PC-9 (cell line): ENCODE measurements around the gene MB. TPM values are rescaled to one million over a fixed set of nuclear protein-coding genes. Genes with fewer than 3 reads are reported as not detected.
A peak's percentile ranks its signal among the peaks of the same experiment; 100 is the strongest.

Experiments used
- BruUV-seq: library from RNA; stranded (reverse); fragments of 400-500 nt; replicated peaks from 2 replicates; lab custom pipeline; 2021; lab: Mats Ljungman, UMichigan
- CTCF ChIA-PET: fragments of 300-600 bp; sonication (Branson Sonifier 250); formaldehyde crosslinking; loops from one replicate; lab custom pipeline; 2022; ENCODE audit warnings: antibody characterized with exemption; lab: Charles Lee
- POLR2A ChIA-PET: fragments of 300-600 bp; sonication (Branson Sonifier 250); formaldehyde crosslinking; loops from one replicate; lab custom pipeline; 2022; ENCODE audit warnings: antibody characterized with exemption; ENCODE audit not compliant: unreplicated experiment; lab: Charles Lee
- DNase-seq, 2 experiments: peaks; one replicate each; pipeline versions ENCODE4 v3.0.0 to v3.0.0-alpha.2; 2015 to 2022; ENCODE audit warnings: mixed read lengths in 1 of 2
- H2AFZ ChIP-seq: fragments of 200-600 bp; sonication (generic); 2 replicates; pipeline ENCODE4 v1.8.1; 2017; ENCODE audit warnings: antibody characterized with exemption
- H3F3A ChIP-seq: fragments of 200-600 bp; sonication (generic); 2 replicates; pipeline ENCODE4 v1.8.1; 2017; ENCODE audit warnings: antibody characterized with exemption, mild to moderate bottlenecking, low read depth; ENCODE audit not compliant: insufficient read depth
- H3K27ac ChIP-seq: fragments of 200-600 bp; sonication (generic); 2 replicates; pipeline ENCODE4 v1.6.1; 2016; ENCODE audit warnings: mixed run types
- H3K27me3 ChIP-seq: fragments of 200-600 bp; sonication (generic); 2 replicates; pipeline ENCODE4 v1.6.1; 2016; ENCODE audit warnings: low read depth, mixed run types; ENCODE audit not compliant: insufficient read depth
- H3K36me3 ChIP-seq: fragments of 200-600 bp; sonication (generic); 2 replicates; pipeline ENCODE4 v1.6.1; 2016; ENCODE audit warnings: low read depth, mixed run types
- H3K4me1 ChIP-seq: fragments of 200-600 bp; sonication (generic); replicated peaks from 2 replicates; pipeline ENCODE4 v1.6.1; 2016; ENCODE audit warnings: mixed run types; ENCODE audit not compliant: insufficient read depth
- H3K4me2 ChIP-seq: fragments of 200-600 bp; sonication (generic); 2 replicates; pipeline ENCODE4 v1.6.1; 2017; ENCODE audit warnings: mixed run types
- H3K4me3 ChIP-seq: fragments of 200-600 bp; sonication (generic); 2 replicates; pipeline ENCODE4 v1.6.1; 2016; ENCODE audit warnings: mixed run types
- H3K79me2 ChIP-seq: fragments of 200-600 bp; sonication (generic); 2 replicates; pipeline ENCODE4 v1.6.1; 2017; ENCODE audit warnings: low read depth, mixed run types
- H3K9me2 ChIP-seq: fragments of 200-600 bp; sonication (generic); 2 replicates; pipeline ENCODE4 v1.8.1; 2017; ENCODE audit warnings: mild to moderate bottlenecking; ENCODE audit not compliant: insufficient read depth
- H3K9me3 ChIP-seq: fragments of 200-600 bp; sonication (generic); 2 replicates; pipeline ENCODE4 v1.8.1; 2016; ENCODE audit warnings: low read depth; ENCODE audit not compliant: insufficient read depth
- H4K20me1 ChIP-seq: fragments of 200-600 bp; sonication (generic); 2 replicates; pipeline ENCODE4 v1.8.1; 2017; ENCODE audit not compliant: insufficient read depth
- CTCF ChIP-seq: fragments of 200-600 bp; sonication (generic); conservative IDR thresholded peaks from 2 replicates; pipeline ENCODE4 v1.6.1; 2017; ENCODE audit warnings: mixed run types, antibody characterized with exemption, mild to moderate bottlenecking, moderate library complexity
- EZH2 ChIP-seq: fragments of 200-600 bp; sonication (generic); IDR thresholded peaks from 2 replicates; pipeline ENCODE4 v1.8.0; 2017; ENCODE audit warnings: antibody characterized with exemption, low read depth
- intact Hi-C: fragments of 100-400 bp; cut with micrococcal nuclease; formaldehyde crosslinking; loops from one replicate; pipeline ENCODE4 v1.10.0; 2022; ENCODE audit not compliant: unreplicated experiment
- total RNA-seq: library from RNA; stranded (reverse); gene quantifications from 2 replicates; pipeline ENCODE4 v1.2.3, GENCODE V29; 2021

The MB gene
- total RNA-seq, 1 experiment from 2014 or later = 5.0 TPM

DNA sequence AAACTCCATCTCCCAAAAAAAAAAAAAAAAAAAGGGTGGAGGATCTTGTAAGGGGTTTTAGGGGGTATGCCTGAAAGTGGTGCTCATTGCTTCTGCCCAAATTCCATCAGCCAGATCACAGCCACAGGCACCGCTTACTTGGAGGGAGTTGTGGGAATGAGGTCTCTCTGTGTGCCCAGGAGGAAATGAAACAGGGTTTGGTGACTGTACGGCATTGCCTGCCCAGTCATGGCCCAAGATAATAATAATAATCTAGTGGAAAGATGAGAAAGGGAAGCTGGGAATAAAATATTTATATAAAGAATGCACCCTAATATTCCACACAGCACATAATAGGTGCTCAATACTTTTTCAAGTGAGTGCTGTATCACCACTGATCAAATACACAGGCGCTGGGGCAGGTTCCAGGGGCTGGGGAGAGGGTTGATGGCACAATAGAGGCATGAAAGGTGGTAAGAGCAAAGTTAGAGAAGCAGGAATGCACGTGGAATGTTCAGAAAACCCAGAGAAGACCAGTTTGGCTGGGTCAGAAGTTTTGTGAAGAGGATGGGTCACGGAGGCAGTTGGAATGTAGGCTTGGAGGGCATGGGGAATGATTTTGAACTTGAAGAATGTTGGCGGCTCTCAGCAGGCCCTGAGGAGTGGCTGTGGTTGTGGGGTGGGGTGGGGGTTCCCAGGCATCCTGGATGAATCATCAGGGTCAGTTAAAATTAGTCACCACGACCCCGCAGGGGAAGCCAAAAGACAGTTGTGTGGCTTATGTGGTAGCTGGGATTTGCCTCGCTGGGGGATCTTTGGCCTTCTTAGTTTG is 12.5 kb upstream of the MB start:
- TSS peak; percentile 77 for BruUV-seq
- H3K79me2 ChIP-seq = no peaks in the 10 kb centered on the region
- no peaks in the 10 kb centered on the region for H3K9me2 ChIP-seq
- H3K4me3 ChIP-seq = peak overlapping the region; percentile 23; the same call in 1 of the 2 replicates
- intact Hi-C loops = loop anchor here (1.0 to 10.0 kb wide), 2 partner anchors 17 to 645 kb away; no protein-coding TSS in a partner anchor
- TF ChIP-seq EZH2 = no peak
- TF ChIP-seq CTCF = no peak
- no peaks in the 10 kb centered on the region for H3K27me3 ChIP-seq
- peaks cover 42% of the 10 kb centered on the region for H3K4me1 ChIP-seq
- H3K36me3 ChIP-seq = no peaks in the 10 kb centered on the region
- H4K20me1 ChIP-seq = no peaks in the 10 kb centered on the region
- DNase-seq = peak; percentile 96 to 99
- ChIA-PET CTCF (no interaction called here), POLR2A (interaction anchor here (0.5 to 1.1 kb wide), 10 partner anchors 10 to 1000 kb away, joined by 3 to 25 read pairs (median 5); partner anchors contain the start of gene APOL6)
- H2AFZ ChIP-seq = no peak overlapping the region
- peak overlapping the region; percentile 76 for H3K4me2 ChIP-seq
- H3K27ac ChIP-seq = peak overlapping the region; percentile 98
- H3F3A ChIP-seq = peaks cover 46% of the 10 kb centered on the region
- H3K9me3 ChIP-seq = no peaks in the 10 kb centered on the region

DNA sequence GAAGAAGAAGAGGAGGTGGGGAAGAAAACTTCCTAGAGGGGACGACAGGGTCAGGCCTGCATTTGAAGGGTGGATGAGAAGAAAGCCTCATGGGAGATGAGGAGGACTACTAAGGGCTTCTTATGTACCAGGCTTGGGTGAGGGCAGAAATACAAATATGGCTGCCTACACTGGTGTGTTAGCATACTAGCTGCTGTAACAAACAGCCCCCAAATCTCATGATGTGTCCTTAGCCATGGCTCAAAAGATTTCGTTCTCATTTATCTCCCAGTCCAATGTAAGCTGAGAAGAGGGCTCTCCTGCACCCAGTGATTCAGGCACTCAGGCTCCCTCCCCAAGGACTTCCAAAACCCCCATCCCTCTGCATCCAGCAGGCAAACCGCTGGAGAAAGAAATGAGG is 11.6 kb upstream of the MB start:
- Histone ChIP-seq H3K27me3 (no peaks in the 10 kb centered on the region), H3K36me3 (no peaks in the 10 kb centered on the region), H3K79me2 (no peaks in the 10 kb centered on the region), H3K4me2 (peak overlapping the region; percentile 76), H3K4me1 (peaks cover 42% of the 10 kb centered on the region), H3F3A (peaks cover 46% of the 10 kb centered on the region), H4K20me1 (no peaks in the 10 kb centered on the region), H3K9me3 (no peaks in the 10 kb centered on the region), H3K27ac (peak overlapping the region; percentile 98), H2AFZ (no peak overlapping the region), H3K9me2 (no peaks in the 10 kb centered on the region), H3K4me3 (no peak overlapping the region)
- BruUV-seq = no TSS peak
- CTCF ChIA-PET = interaction anchor here (1.3 kb wide), 1 partner anchor 294 kb away, joined by 3 read pairs; no protein-coding TSS in a partner anchor
- POLR2A ChIA-PET = interaction anchor here (0.6 to 1.0 kb wide), 2 partner anchors 88 to 400 kb away, joined by 3 to 5 read pairs; no protein-coding TSS in a partner anchor
- no peak for DNase-seq
- intact Hi-C loops = loop anchor here (10.0 kb wide), 1 partner anchor 646 kb away; no protein-coding TSS in a partner anchor
- TF ChIP-seq EZH2 (no peak), CTCF (no peak)

- Histone ChIP-seq H3K4me2 (peak overlapping the region; percentile 76), H3K27ac (peak overlapping the region; percentile 98), H3K4me1 (peaks cover 51% of the 10 kb centered on the region), H3K27me3 (no peaks in the 10 kb centered on the region), H3K9me3 (no peaks in the 10 kb centered on the region), H3K36me3 (no peaks in the 10 kb centered on the region), H4K20me1 (no peaks in the 10 kb centered on the region), H2AFZ (peak overlapping the region; percentile 44; the same call in 1 of the 2 replicates), H3K4me3 (peak overlapping the region; percentile 49; the same call in 1 of the 2 replicates), H3K9me2 (no peaks in the 10 kb centered on the region), H3K79me2 (no peaks in the 10 kb centered on the region), H3F3A (peaks cover 51% of the 10 kb centered on the region)
- peak; percentile 94 to 98 for DNase-seq
- BruUV-seq = TSS peak; percentile 57
- peak; percentile 67 for TF ChIP-seq CTCF
- TF ChIP-seq EZH2 = no peak
- intact Hi-C loops = loop anchor here (1.0 to 10.0 kb wide), 12 partner anchors 38 to 647 kb away; no protein-coding TSS in a partner anchor
- POLR2A ChIA-PET = interaction anchor here (0.5 to 1.3 kb wide), 14 partner anchors 19 to 438 kb away, joined by 3 to 23 read pairs (median 6); partner anchors contain the start of gene APOL6
- CTCF ChIA-PET = interaction anchor here (0.7 to 1.8 kb wide), 10 partner anchors 21 to 627 kb away, joined by 3 to 10 read pairs (median 4); partner anchors contain the start of gene APOL6
These were observed 10.3 kb upstream of the MB start for GRCh38 chr22:35627267-35628041.
